Heart left ventricle (tissue), 16 donors: Measurements from ENCODE around the gene CCDC88A. TPM values are rescaled to one million over a fixed set of nuclear protein-coding genes. Genes with fewer than 3 reads are reported as not detected.
"Not testable (repeated sequence)": the region's sequence is repeated elsewhere in the genome, so short reads cannot be mapped to it uniquely, and the experiment has no call there.

Source experiments
- ATAC-seq, 4 donors: fragments of 200-7000 bp; cut with Tn5 transposase; one replicate each; pipeline ENCODE4 v1.9.1; 2020 to 2022; ENCODE audit warnings: moderate library complexity in 4 of 4, mild to moderate bottlenecking in 3 of 4, moderate number of reproducible peaks in 1 of 4
- DNase-seq, 5 donors: peaks; one replicate each; pipeline ENCODE4 v3.0.0-alpha.2; 2020
- H3K27ac ChIP-seq, 12 donors: fragments of 200-600 bp; sonication (generic) in 4 of 12; one replicate each; pipeline versions ENCODE4 v1.5.0 to v1.8.0; 2016 to 2022; ENCODE audit warnings: mild to moderate bottlenecking in 2 of 12
- H3K27me3 ChIP-seq, 9 donors: fragments of 200-600 bp; sonication (generic) in 2 of 9; one replicate each; pipeline versions ENCODE4 v1.5.1 to v1.8.0; 2016 to 2022; ENCODE audit warnings: mild to moderate bottlenecking in 3 of 9
- H3K36me3 ChIP-seq, 9 donors: fragments of 200-600 bp; sonication (generic) in 2 of 9; one replicate each; pipeline versions ENCODE4 v1.5.0 to v1.8.0; 2018 to 2022; ENCODE audit warnings: mild to moderate bottlenecking in 2 of 9
- H3K4me1 ChIP-seq, 12 donors: fragments of 200-600 bp; sonication (generic) in 4 of 12; one replicate each; pipeline versions ENCODE4 v1.5.0 to v1.8.0; 2016 to 2022; ENCODE audit warnings: mild to moderate bottlenecking in 3 of 12
- H3K4me3 ChIP-seq, 12 donors: fragments of 200-600 bp; sonication (generic) in 4 of 12; one replicate each; pipeline versions ENCODE4 v1.5.0 to v1.8.0; 2017 to 2022; ENCODE audit warnings: mild to moderate bottlenecking in 9 of 12, moderate library complexity in 4 of 12
- H3K9me3 ChIP-seq, 12 donors: fragments of 200-600 bp; sonication (generic) in 4 of 12; one replicate each; pipeline versions ENCODE4 v1.5.0 to v1.8.0; 2016 to 2022; ENCODE audit warnings: mild to moderate bottlenecking in 1 of 12
- POLR2A ChIP-seq, 2 donors: fragments of 450-650 bp; IDR thresholded peaks; one replicate each; pipeline ENCODE4 v1.6.1; 2017; ENCODE audit warnings: antibody characterized with exemption in 2 of 2, mild to moderate bottlenecking in 2 of 2, moderate library complexity in 2 of 2
- WGBS, 4 donors: extraction: QIAGEN DNeasy Blood & Tissue Kit in 2 of 4; methylation state at CpG; one replicate each; pipeline versions ENCODE4 v1.1.5 to v1.1.7; 2013 to 2018; 5-methylcytosine and 5-hydroxymethylcytosine counted together
- intact Hi-C, 10 donors: fragments of 100-400 bp; cut with DNase I; formaldehyde crosslinking; loops; one replicate each; pipeline versions ENCODE4 v1.11.1 to v1.14.2; 2022
- polyA plus RNA-seq, 2 donors: library from polyadenylated mRNA; stranded (reverse); fragments of 200-250 nt; gene quantifications; one replicate each; pipeline ENCODE4 v1.2.3, GENCODE V29; 2013
- total RNA-seq, 9 donors: library from RNA; depleted of rRNA in 2 of 9; stranded (reverse); fragments of >200 nt in 2 of 9; fragmentation: NEBNext Ultra II Directional in 3 of 9; extraction: Animal tissue kit (Norgen Biotek cat#: 25700) in 3 of 9; gene quantifications; one replicate each; pipeline versions ENCODE4 v1.1.0 to v1.2.4, GENCODE V29; 2016 to 2023
- TF ChIP-seq, protein P1 (sequence below), 12 donors: fragments of 200-600 bp; sonication (generic) in 4 of 12; IDR thresholded peaks; one replicate each; pipeline versions ENCODE4 v1.5.0 to v1.8.0; 2018 to 2022; ENCODE audit warnings: antibody characterized with exemption in 12 of 12, mild to moderate bottlenecking in 5 of 12
- donor health status: ischemic (EF 13 %, LVEDD 7.1; RV severe dilation, severe dysfunction).
- donor health status: healthy with polysubstance abuse.
- donor health status: DM: no; HTN: yes; CAD: no.
- donor health status: DM: no; HTN: no; CAD: no.
- donor health status: ischemic (EF 25% LVEDD 6.9; RV normal size, moderate dysfunction).
- donor health status: ischemic (EF 25% LVEDD 5.7; RV mildly dilated, moderate dysfunction).
- donor health status: healthy.
- donor health status: DM: yes; HTN: yes; CAD: no.
- donor health status: ischemic (EF 35%, LVEDD 5.7; RV mildly dilated, moderate dysfunction).
- donor health status: nonischemic (EF 11% LVEDD 7.7; RV severe dilation, severe dysfunction).
- donor health status: DM: yes; HTN: yes; CAD: no.
- donor health status: PGD.
- donor health status: ischemic (EF 29% LVEDD 5.4; RV normal size, mild dysfunction).
- donor health status: nonischemic (EF 23%, LVEDD 6.1; RV moderate dilation, normal function).

Gene CCDC88A
- total and polyA plus RNA-seq, 11 donors = 10.4 to 53.6 (median 24.4) TPM

DNA sequence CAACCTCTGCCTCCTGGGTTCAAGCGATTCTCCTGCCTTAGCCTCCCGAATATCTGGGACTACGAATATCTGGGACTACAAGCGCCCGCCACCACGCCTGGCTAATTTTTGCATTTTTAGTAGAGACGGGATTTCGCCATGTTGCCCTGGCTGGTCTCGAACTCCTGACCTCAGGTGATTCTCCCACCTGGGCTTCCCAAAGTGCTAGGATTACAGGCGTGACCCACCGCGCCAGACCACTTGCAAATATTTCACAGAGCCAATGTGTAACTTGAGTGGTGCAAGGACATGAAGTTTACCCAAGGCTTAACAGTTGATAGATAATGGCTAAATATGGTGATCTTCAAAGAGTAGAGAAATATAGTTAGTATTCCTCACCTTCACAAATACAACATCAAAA lies 136.6 kb downstream of the CCDC88A start:
- intact Hi-C loops = loop anchor here in 5 of 10 donors (2.0 to 10.0 kb wide), 7 partner anchors 14 to 334 kb away; partner anchors contain the start of genes CCDC88A (in 2 of the 5), CFAP36 (in 1 of the 5), MTIF2 (in 1 of the 5) and PPP4R3B (in 1 of the 5)
- DNase-seq = no peak
- ATAC-seq = no peak

DNA sequence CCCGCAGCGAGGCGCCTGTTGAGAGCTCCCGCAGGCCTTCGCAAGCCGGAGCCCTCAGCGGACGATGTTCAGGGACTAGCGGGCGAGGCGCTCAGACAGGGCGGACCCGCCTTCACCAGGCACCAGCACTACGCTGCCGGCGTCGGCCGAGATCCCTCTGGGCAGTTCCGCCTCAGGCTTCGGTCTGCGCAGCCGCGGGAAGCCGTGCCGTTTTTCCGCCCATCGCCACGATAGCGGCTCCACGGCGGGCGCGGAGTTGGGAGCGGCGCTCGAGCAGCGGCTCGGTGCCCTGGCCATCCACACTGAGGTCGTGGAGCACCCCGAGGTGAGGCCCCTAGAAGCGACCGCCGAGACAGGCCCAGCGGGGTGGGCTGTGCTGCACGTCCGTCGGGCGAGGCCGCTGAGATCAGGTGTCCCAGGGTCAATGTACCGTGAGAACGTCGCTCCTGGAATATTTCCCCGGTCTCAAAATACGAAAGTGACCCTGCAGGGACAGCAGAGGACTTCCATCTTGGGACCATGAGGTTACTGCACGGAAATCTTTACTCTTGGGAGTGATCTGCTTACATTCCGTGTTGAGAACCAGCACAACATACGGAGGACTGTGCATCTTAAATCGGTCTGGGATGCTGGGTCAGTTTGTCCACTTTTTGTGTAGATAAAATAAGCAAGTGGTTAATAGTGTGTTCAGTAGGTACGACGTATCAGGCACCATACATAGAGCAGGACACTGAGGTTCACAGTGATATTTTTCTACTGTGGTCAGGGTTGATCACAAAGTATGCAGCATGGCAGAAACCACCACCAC lies 137.3 kb downstream of the CCDC88A start:
- ATAC-seq = peak; percentile 91 to 98 (median 98)
- peak overlapping the region; percentile 83 to 98 (median 92) for H3K27ac ChIP-seq
- WGBS, 4 donors = 1 to 3% (median 1%) methylated on average over 44 to 60 of the region's 60 CpGs
- H3K36me3 ChIP-seq = peaks cover 0 to 4% (median 0%) of the 10 kb centered on the region in 9 donors
- peak overlapping the region; percentile 43 to 96 (median 77) for H3K4me3 ChIP-seq
- peak; percentile 88 to 97 (median 95) for DNase-seq
- TF ChIP-seq POLR2A (IDR thresholded peaks at IDR 0.05) = peak in 1 of 2 donors; percentile 80
- TF ChIP-seq, protein P1, sequence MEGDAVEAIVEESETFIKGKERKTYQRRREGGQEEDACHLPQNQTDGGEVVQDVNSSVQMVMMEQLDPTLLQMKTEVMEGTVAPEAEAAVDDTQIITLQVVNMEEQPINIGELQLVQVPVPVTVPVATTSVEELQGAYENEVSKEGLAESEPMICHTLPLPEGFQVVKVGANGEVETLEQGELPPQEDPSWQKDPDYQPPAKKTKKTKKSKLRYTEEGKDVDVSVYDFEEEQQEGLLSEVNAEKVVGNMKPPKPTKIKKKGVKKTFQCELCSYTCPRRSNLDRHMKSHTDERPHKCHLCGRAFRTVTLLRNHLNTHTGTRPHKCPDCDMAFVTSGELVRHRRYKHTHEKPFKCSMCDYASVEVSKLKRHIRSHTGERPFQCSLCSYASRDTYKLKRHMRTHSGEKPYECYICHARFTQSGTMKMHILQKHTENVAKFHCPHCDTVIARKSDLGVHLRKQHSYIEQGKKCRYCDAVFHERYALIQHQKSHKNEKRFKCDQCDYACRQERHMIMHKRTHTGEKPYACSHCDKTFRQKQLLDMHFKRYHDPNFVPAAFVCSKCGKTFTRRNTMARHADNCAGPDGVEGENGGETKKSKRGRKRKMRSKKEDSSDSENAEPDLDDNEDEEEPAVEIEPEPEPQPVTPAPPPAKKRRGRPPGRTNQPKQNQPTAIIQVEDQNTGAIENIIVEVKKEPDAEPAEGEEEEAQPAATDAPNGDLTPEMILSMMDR (IDR thresholded peaks at IDR 0.05) = peak in 1 of 12 donors; percentile 15
- intact Hi-C loops = loop anchor here in 5 of 10 donors (1.0 to 10.0 kb wide), 8 partner anchors 13 to 335 kb away; partner anchors contain the start of genes CCDC88A (in 2 of the 5), MTIF2 (in 2 of the 5), CFAP36 (in 1 of the 5) and PPP4R3B (in 1 of the 5)
- H3K9me3 ChIP-seq = no peaks in the 10 kb centered on the region
- peaks cover 0 to 25% (median 14%) of the 10 kb centered on the region in 12 donors for H3K4me1 ChIP-seq
- no peaks in the 10 kb centered on the region for H3K27me3 ChIP-seq

More for the DNA sequence above, 136.6 kb downstream of the CCDC88A start:
- no peak for TF ChIP-seq POLR2A (IDR thresholded peaks at IDR 0.05)
- TF ChIP-seq, protein P1 (IDR thresholded peaks at IDR 0.05) = no peak
- WGBS, 4 donors = 93 to 98% (median 97%) methylated on average over 12 of the region's 12 CpGs
- Histone ChIP-seq H3K9me3 (no peaks in the 10 kb centered on the region), H3K27me3 (no peaks in the 10 kb centered on the region), H3K4me3 (peak overlapping the region in 9 of 12 donors; percentile 64 to 96 (median 78)), H3K36me3 (peaks cover 0 to 4% (median 0%) of the 10 kb centered on the region in 9 donors), H3K4me1 (peaks cover 0 to 32% (median 14%) of the 10 kb centered on the region in 12 donors), H3K27ac (peak overlapping the region in 6 of 12 donors; percentile 91 to 98 (median 94))

DNA sequence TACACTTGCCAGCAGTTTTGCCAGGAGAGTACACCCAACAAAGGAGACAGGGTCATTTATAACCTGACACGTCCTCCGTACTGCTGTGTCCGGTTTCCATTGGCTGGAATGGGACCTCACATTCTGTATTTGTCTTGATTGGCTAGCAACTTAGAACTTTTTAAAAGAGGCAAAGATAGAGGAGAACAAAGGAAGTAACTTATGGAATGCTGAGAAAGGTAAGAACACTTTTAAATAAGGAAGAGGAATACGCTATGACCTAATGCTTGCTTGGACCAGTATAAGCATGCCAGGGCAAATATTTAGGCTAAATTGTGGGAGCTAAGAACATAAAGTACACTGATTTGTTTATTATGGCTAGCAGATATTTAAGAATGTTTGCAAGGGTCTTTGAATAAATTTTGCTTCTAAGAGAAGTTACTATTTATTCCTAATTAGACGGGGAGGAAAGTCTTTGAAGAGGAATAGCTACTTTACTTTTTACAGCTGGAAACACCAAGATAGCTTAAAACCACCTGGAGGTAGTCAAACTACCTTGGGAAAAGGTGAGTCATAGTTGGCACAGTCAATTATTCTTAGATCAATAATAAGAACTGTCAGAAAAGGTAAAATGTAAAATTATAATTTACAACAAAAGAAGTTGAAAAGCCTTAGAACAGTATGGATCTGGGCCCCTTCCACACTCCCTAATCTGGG lies 138.7 kb downstream of the CCDC88A start:
- WGBS, 4 donors = 85 to 99% (median 93%) methylated on average over 5 of the region's 5 CpGs
- intact Hi-C loops = loop anchor here in 5 of 10 donors (5.0 to 10.0 kb wide), 6 partner anchors 134 to 336 kb away; partner anchors contain the start of genes CCDC88A (in 2 of the 5), CFAP36 (in 1 of the 5) and PPP4R3B (in 1 of the 5)
- H3K27me3 ChIP-seq, H3K36me3 ChIP-seq, ATAC-seq, H3K9me3 ChIP-seq, DNase-seq: not testable (repeated sequence)
- Histone ChIP-seq H3K4me3 (peak overlapping the region in 2 of 12 donors; percentile 72 to 96), H3K27ac (peak overlapping the region in 4 of 12 donors; percentile 83 to 96 (median 91)), H3K4me1 (peaks cover 0 to 25% (median 14%) of the 10 kb centered on the region in 12 donors)

DNA sequence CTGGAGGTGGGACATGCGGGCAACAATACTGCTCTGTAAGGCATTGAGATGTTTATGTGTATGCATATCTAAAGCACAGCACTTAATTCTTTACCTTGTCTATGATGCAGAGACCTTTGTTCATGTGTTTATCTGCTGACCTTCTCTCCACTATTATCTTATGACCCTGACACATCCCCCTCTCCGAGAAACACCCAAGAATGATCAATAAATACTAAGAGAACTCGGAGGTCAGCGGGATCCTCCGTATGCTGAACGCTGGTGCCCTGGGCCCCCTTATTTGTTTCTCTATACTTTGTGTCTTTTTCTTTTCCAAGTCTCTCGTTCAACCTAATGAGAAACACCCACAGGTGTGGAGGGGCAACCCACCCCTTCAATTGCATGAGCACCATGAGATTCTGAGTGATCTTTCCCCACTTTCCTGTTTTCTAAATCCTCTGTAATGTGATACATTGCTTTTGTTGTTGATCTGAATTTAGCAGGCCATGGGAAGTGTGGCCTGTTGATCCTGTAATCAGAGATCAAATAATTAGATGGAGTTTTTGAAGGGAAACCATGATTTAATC lies 139.7 kb downstream of the CCDC88A start:
- H3K9me3 ChIP-seq, ATAC-seq, DNase-seq, H3K4me3 ChIP-seq, H3K27me3 ChIP-seq, H3K27ac ChIP-seq, H3K36me3 ChIP-seq: not testable (repeated sequence)
- intact Hi-C loops = loop anchor here in 6 of 10 donors (5.0 to 10.0 kb wide), 6 partner anchors 135 to 337 kb away; partner anchors contain the start of genes CCDC88A (in 2 of the 6), CFAP36 (in 2 of the 6) and PPP4R3B (in 1 of the 6)
- H3K4me1 ChIP-seq = peaks cover 0 to 25% (median 12%) of the 10 kb centered on the region in 12 donors
- WGBS, 4 donors = 63 to 84% (median 68%) methylated on average over 7 of the region's 7 CpGs

DNA sequence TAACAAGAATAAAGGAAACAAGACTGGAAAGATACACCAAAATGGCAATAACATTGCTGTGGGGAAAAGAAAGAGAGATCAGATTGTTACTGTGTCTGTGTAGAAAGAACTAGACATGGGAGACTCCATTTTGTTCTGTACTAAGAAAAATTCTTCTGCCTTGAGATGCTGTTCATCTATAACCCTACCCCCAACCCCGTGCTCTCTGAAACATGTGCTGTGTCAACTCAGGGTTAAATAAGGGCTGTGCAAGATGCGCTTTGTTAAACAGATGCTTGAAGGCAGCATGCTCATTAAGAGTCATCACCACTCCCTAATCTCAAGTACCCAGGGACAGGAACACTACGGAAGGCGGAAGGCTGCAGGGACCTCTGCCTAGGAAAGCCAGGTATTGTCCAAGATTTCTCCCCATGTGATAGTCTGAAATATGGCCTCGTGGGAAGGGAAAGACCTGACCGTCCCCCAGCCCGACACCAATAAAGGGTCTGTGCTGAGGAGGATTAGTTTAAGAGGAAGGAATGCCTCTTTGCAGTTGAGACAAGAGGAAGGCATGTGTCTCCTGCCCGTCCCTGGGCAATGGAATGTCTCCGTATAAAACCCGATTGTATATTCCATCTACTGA lies 140.3 kb downstream of the CCDC88A start:
- ATAC-seq, H3K9me3 ChIP-seq, DNase-seq, H3K27me3 ChIP-seq, H3K27ac ChIP-seq, H3K4me3 ChIP-seq, H3K36me3 ChIP-seq: not testable (repeated sequence)
- intact Hi-C loops = loop anchor here in 1 of 10 donors (10.0 kb wide), 1 partner anchor 235 kb away; the partner anchor contains the start of gene CFAP36
- peaks cover 0 to 21% (median 12%) of the 10 kb centered on the region in 12 donors for H3K4me1 ChIP-seq
- 31 to 38% (median 34%) methylated on average over 10 of the region's 10 CpGs for WGBS, 4 donors
